Stimulated activated effector memory CD8-positive, alpha-beta T cell treated with anti-CD3 and anti-CD28 coated beads, Interleukin-12 subunit alpha, Interleukin-12 subunit beta, amount 100 ng/mL, for 72 hours (primary cell): ENCODE results near the gene CTBP2.

Experiments
- ATAC-seq: fragments of 150-1000 bp; cut with Tn5 transposase; 2 replicates; pipeline ENCODE4 v1.10.0; 2021
- DNase-seq, 2 donors: peaks; one replicate each; pipeline ENCODE4 v3.0.0; 2021 to 2022; ENCODE audit warnings: low spot score in 2 of 2
- H3K27ac Mint-ChIP-seq: one replicate; pipeline ENCODE4 v1.8.0; 2022; ENCODE audit warnings: mild to moderate bottlenecking, mixed read lengths
- H3K36me3 Mint-ChIP-seq: one replicate; pipeline ENCODE4 v1.8.0; 2022; ENCODE audit warnings: mild to moderate bottlenecking, mixed read lengths
- H3K4me1 Mint-ChIP-seq: one replicate; pipeline ENCODE4 v1.8.0; 2022; ENCODE audit warnings: mixed read lengths
- H3K4me3 Mint-ChIP-seq: one replicate; pipeline ENCODE4 v1.8.0; 2022; ENCODE audit warnings: mild to moderate bottlenecking, mixed read lengths
- H3K9me3 Mint-ChIP-seq: one replicate; pipeline ENCODE4 v1.8.0; 2022; ENCODE audit warnings: mixed read lengths

Gene CTBP2

GRCh38 chr10:125116041-125116649 is 44.2 kb downstream of the CTBP2 start:
- ATAC-seq (no peak), DNase-seq (no peak)
- Mint-ChIP-seq H3K4me1 (no peaks in the 10 kb centered on the region), H3K4me3 (no peak overlapping the region), H3K36me3 (no peaks in the 10 kb centered on the region), H3K9me3 (no peaks in the 10 kb centered on the region), H3K27ac (peak overlapping the region; percentile 23)

GRCh38 chr10:125115409-125115808 is 45.0 kb downstream of the CTBP2 start:
- Mint-ChIP-seq H3K4me3 (no peak overlapping the region), H3K9me3 (no peaks in the 10 kb centered on the region), H3K27ac (no peak overlapping the region), H3K4me1 (no peaks in the 10 kb centered on the region), H3K36me3 (no peaks in the 10 kb centered on the region)
- ATAC-seq (no peak), DNase-seq (no peak)

- H3K4me1 Mint-ChIP-seq = no peaks in the 10 kb centered on the region
- no peaks in the 10 kb centered on the region for H3K9me3 Mint-ChIP-seq
- H3K36me3 Mint-ChIP-seq = no peaks in the 10 kb centered on the region
- no peak overlapping the region for H3K27ac Mint-ChIP-seq
- no peak overlapping the region for H3K4me3 Mint-ChIP-seq
- ATAC-seq (no peak), DNase-seq (no peak)
Observed at GRCh38 chr10:125114761-125115391, 45.5 kb downstream of the CTBP2 start.

- Mint-ChIP-seq H3K4me1 (no peaks in the 10 kb centered on the region), H3K4me3 (no peak overlapping the region), H3K27ac (no peak overlapping the region), H3K9me3 (no peaks in the 10 kb centered on the region), H3K36me3 (no peaks in the 10 kb centered on the region)
- ATAC-seq (no peak), DNase-seq (no peak)
Observed at GRCh38 chr10:125113691-125114371, 46.5 kb downstream of the CTBP2 start.

- Mint-ChIP-seq H3K27ac (no peak overlapping the region), H3K4me3 (no peak overlapping the region), H3K9me3 (no peaks in the 10 kb centered on the region), H3K36me3 (no peaks in the 10 kb centered on the region), H3K4me1 (no peaks in the 10 kb centered on the region)
- DNase-seq (no peak), ATAC-seq (no peak)
Observed at GRCh38 chr10:125112697-125113494, 47.5 kb downstream of the CTBP2 start.

DNA sequence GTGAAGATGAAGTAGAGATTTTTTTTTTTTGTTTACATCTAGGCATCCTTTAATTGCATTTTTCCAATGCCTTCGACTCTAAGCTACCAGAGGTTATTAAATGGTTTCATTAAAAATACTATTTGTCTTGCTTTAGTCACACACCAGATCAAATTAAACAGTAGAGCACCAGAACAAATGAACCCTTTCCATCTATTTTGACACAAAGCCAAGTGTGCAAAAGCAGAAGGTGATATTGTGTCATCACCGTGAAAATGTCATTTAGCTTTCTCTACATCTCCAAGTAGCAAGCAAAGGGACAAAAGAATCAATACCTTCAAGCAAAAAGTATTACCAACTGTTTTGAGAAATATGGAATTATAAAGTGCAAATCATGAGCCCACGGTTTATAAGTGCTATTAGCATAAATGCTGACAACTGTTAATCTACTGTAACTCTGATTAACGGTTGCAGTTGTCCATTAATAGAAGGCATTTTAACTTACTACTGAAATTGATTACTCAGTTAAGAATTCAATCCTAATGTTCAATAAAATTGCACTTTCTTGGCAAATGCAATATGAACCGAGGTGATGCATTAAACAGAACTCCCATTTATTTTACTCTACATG is 49.1 kb downstream of the CTBP2 start:
- Mint-ChIP-seq H3K27ac (no peak overlapping the region), H3K9me3 (no peaks in the 10 kb centered on the region)

GRCh38 chr10:125107965-125108580 is 52.3 kb downstream of the CTBP2 start:
- H3K9me3 Mint-ChIP-seq = no peaks in the 10 kb centered on the region
- ATAC-seq (no peak), DNase-seq (no peak)
- H3K4me1 Mint-ChIP-seq = no peaks in the 10 kb centered on the region
- no peak overlapping the region for H3K27ac Mint-ChIP-seq
- H3K4me3 Mint-ChIP-seq = no peak overlapping the region
- H3K36me3 Mint-ChIP-seq = no peaks in the 10 kb centered on the region

More for the DNA sequence above, 49.1 kb downstream of the CTBP2 start:
- no peaks in the 10 kb centered on the region for H3K36me3 Mint-ChIP-seq
- no peaks in the 10 kb centered on the region for H3K4me1 Mint-ChIP-seq
- ATAC-seq (no peak), DNase-seq (no peak)
- no peak overlapping the region for H3K4me3 Mint-ChIP-seq

GRCh38 chr10:125107166-125107949 is 53.0 kb downstream of the CTBP2 start:
- Mint-ChIP-seq H3K9me3 (no peaks in the 10 kb centered on the region), H3K36me3 (no peaks in the 10 kb centered on the region), H3K27ac (no peak overlapping the region), H3K4me1 (no peaks in the 10 kb centered on the region), H3K4me3 (no peak overlapping the region)
- ATAC-seq (no peak), DNase-seq (no peak)

DNA sequence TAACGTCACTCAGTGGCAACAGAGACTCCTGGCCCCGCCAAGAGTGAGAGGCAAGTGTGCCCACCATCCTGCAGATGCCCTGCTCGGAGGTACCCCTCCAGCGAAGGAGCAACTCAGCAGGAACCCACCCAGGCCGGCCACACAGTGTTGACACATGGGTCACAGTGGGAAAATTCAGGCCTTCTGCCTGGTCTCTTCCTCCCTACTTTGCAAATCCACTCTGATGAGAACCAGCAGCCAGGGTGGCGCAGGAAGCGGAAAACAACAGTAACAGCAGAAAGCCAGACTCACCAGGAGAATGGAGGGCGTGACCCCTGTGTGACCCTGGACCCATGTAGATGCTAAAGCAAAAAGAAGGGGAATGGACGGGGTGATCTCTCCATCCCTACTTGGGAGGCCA is 53.8 kb downstream of the CTBP2 start:
- no peaks in the 10 kb centered on the region for H3K36me3 Mint-ChIP-seq
- no peak overlapping the region for H3K27ac Mint-ChIP-seq
- H3K4me3 Mint-ChIP-seq = no peak overlapping the region
- ATAC-seq (no peak), DNase-seq (no peak)
- no peaks in the 10 kb centered on the region for H3K9me3 Mint-ChIP-seq
- no peaks in the 10 kb centered on the region for H3K4me1 Mint-ChIP-seq

- Mint-ChIP-seq H3K4me3 (no peak overlapping the region), H3K4me1 (no peaks in the 10 kb centered on the region), H3K27ac (no peak overlapping the region), H3K36me3 (no peaks in the 10 kb centered on the region), H3K9me3 (no peaks in the 10 kb centered on the region)
- ATAC-seq (no peak), DNase-seq (no peak)
Observed at GRCh38 chr10:125105706-125106255, 54.6 kb downstream of the CTBP2 start.

- ATAC-seq (no peak), DNase-seq (no peak)
- no peaks in the 10 kb centered on the region for H3K36me3 Mint-ChIP-seq
- no peaks in the 10 kb centered on the region for H3K9me3 Mint-ChIP-seq
- H3K27ac Mint-ChIP-seq = no peak overlapping the region
- H3K4me1 Mint-ChIP-seq = no peaks in the 10 kb centered on the region
- H3K4me3 Mint-ChIP-seq = no peak overlapping the region
Observed at GRCh38 chr10:125105155-125105554, 55.2 kb downstream of the CTBP2 start.

GRCh38 chr10:125104559-125104958 is 55.8 kb downstream of the CTBP2 start:
- no peak for ATAC-seq
- Mint-ChIP-seq H3K36me3 (no peaks in the 10 kb centered on the region), H3K27ac (no peak overlapping the region), H3K9me3 (no peaks in the 10 kb centered on the region), H3K4me1 (no peaks in the 10 kb centered on the region), H3K4me3 (no peak overlapping the region)
- no peak for DNase-seq

GRCh38 chr10:125103924-125104323 is 56.4 kb downstream of the CTBP2 start:
- ATAC-seq = no peak
- H3K36me3 Mint-ChIP-seq = no peaks in the 10 kb centered on the region
- H3K4me3 Mint-ChIP-seq = no peak overlapping the region
- H3K9me3 Mint-ChIP-seq = no peaks in the 10 kb centered on the region
- no peak overlapping the region for H3K27ac Mint-ChIP-seq
- no peaks in the 10 kb centered on the region for H3K4me1 Mint-ChIP-seq
- no peak for DNase-seq

DNA sequence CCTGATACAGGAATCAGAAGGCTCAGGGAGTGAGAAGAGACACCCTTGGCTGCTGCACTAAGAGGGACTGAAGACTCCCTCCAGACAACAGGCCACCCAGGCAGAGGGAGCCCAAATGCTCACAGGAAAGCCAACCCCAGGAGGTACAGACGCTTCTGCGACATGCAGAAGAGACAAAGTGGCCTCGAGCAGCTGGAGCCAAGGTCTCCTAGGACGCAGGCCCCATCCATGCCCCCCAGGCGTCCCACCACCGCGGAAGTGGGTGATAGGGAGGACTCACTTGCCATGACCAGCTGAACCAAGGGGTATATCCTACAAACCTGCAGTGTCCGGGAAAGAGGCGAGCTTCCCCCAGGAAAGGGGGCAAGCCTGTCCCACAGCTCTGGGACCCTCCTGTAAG is 56.9 kb downstream of the CTBP2 start:
- Mint-ChIP-seq H3K4me1 (no peaks in the 10 kb centered on the region), H3K9me3 (no peaks in the 10 kb centered on the region), H3K27ac (no peak overlapping the region), H3K36me3 (no peaks in the 10 kb centered on the region), H3K4me3 (no peak overlapping the region)
- ATAC-seq = no peak
- no peak for DNase-seq
